DND-41 (cell line): Measurements from ENCODE around the gene ARFRP1.

Experiments used
- EZH2 ChIP-seq: IDR thresholded peaks from 3 replicates; pipeline ENCODE4 v1.6.1; 2012; ENCODE audit warnings: borderline replicate concordance, low read depth, mild to moderate bottlenecking, moderate library complexity, low read length, inconsistent platforms; ENCODE audit not compliant: severe bottlenecking
- TF ChIP-seq, protein P1 (sequence below): IDR thresholded peaks from 2 replicates; pipeline ENCODE4 v1.5.1; 2012; ENCODE audit warnings: borderline replicate concordance, low read length, moderate library complexity, mild to moderate bottlenecking; ENCODE audit not compliant: poor library complexity, severe bottlenecking; ENCODE audit errors: extremely low read depth

DNA sequence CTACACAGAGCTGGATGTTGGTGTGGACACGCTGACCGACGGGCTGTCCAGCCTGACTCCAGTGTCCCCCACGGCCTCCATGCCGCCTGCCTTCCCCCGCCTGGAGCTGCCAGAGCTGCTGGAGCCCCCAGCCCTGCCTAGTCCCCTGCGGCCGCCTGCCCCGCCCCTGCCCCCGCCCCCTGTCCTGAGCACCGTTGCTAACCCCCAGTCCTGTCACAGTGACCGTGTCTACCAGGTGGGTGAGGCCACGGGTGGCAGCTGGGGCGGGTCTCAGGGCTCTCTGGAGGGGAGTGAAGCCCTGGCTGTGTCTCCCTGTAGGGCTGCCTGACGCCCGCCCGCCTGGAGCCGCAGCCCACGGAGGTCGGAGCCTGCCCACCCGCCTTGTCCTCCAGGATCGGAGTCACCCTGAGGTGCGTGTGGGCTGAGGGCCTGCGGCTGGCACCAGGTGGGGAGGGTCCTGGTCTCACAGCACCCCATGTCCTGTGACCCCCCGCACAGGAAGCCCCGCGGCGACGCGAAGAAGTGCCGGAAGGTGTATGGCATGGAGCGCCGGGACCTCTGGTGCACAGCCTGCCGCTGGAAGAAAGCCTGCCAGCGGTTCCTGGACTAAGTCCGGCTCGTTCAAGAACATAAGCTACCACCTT is 34.7 kb upstream of the ARFRP1 start:
- TF ChIP-seq, protein P1, sequence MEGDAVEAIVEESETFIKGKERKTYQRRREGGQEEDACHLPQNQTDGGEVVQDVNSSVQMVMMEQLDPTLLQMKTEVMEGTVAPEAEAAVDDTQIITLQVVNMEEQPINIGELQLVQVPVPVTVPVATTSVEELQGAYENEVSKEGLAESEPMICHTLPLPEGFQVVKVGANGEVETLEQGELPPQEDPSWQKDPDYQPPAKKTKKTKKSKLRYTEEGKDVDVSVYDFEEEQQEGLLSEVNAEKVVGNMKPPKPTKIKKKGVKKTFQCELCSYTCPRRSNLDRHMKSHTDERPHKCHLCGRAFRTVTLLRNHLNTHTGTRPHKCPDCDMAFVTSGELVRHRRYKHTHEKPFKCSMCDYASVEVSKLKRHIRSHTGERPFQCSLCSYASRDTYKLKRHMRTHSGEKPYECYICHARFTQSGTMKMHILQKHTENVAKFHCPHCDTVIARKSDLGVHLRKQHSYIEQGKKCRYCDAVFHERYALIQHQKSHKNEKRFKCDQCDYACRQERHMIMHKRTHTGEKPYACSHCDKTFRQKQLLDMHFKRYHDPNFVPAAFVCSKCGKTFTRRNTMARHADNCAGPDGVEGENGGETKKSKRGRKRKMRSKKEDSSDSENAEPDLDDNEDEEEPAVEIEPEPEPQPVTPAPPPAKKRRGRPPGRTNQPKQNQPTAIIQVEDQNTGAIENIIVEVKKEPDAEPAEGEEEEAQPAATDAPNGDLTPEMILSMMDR, result no peak
- no peak for TF ChIP-seq EZH2
